ES-I3 (cell line): Measurements from ENCODE around the gene CSNK1D.

ENCODE experiments used
- H3K36me3 ChIP-seq: 2 replicates; pipeline ENCODE4 v1.6.1; 2013; ENCODE audit warnings: mild to moderate bottlenecking, low read length, control low read depth, moderate library complexity; ENCODE audit not compliant: insufficient read depth
- H3K4me1 ChIP-seq: 2 replicates; pipeline ENCODE4 v1.6.1; 2013; ENCODE audit warnings: mild to moderate bottlenecking, control low read depth, low read length; ENCODE audit not compliant: insufficient read depth
- H3K9ac ChIP-seq: 2 replicates; pipeline ENCODE4 v1.6.1; 2013; ENCODE audit warnings: low read depth, mild to moderate bottlenecking, low read length, moderate library complexity
- H3K9me3 ChIP-seq: 2 replicates; pipeline ENCODE4 v1.6.1; 2013; ENCODE audit warnings: mild to moderate bottlenecking, low read length, moderate library complexity; ENCODE audit not compliant: control insufficient read depth, insufficient read depth

The CSNK1D gene

GRCh38 chr17:82247856-82248671 is 25.4 kb downstream of the CSNK1D start:
- no peak overlapping the region for H3K9ac ChIP-seq
- no peaks in the 10 kb centered on the region for H3K4me1 ChIP-seq
- no peaks in the 10 kb centered on the region for H3K9me3 ChIP-seq
- peaks cover 75% of the 10 kb centered on the region for H3K36me3 ChIP-seq

GRCh38 chr17:82247182-82247823 is 26.2 kb downstream of the CSNK1D start:
- Histone ChIP-seq H3K9ac (no peak overlapping the region), H3K4me1 (no peaks in the 10 kb centered on the region), H3K9me3 (no peaks in the 10 kb centered on the region), H3K36me3 (peaks cover 68% of the 10 kb centered on the region)

DNA sequence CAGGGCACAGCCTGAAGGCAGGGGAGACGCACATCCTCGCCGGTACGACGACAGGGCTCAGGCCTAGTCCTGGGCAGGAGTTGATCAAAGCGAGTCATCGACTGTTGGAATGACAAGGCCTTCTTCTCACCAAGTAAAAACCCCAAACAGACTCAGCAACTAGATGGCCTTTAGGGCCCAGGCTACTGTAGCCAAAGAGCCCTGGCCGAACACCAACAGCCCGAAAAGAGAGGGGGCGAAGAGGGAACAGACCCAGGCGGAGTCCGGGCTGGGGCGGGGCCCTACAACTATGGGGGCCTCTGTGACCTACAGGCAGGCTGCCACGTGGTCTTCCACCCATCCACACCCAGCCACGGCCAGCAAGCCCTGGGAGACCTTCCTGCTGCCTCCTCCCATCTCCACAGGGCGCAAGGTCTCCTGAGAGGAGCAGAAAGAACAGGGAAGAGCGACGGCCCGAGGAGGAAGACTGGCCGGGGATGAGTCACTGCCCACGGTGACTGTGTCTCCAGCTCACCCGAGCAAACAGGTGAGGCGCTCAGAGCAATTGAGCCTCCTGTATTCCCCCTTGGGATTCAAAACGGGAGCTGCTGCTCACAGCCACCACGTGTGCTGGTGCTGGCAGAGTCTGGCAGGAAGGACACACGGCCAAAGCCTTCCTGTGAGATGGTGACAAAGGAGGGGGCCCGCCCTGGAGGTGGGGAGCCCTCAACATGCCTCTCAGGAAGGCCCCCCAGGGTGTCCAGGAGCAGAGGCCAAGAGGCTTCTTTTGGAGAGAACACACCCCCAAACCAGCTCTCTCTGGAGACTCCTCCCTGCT is 26.9 kb downstream of the CSNK1D start:
- peaks cover 61% of the 10 kb centered on the region for H3K36me3 ChIP-seq
- H3K4me1 ChIP-seq = no peaks in the 10 kb centered on the region
- H3K9me3 ChIP-seq = no peaks in the 10 kb centered on the region
- no peak overlapping the region for H3K9ac ChIP-seq

- Histone ChIP-seq H3K4me1 (no peaks in the 10 kb centered on the region), H3K36me3 (peaks cover 55% of the 10 kb centered on the region), H3K9me3 (no peaks in the 10 kb centered on the region), H3K9ac (no peak overlapping the region)
Measured at GRCh38 chr17:82246040-82246364, 27.5 kb downstream of the CSNK1D start.

DNA sequence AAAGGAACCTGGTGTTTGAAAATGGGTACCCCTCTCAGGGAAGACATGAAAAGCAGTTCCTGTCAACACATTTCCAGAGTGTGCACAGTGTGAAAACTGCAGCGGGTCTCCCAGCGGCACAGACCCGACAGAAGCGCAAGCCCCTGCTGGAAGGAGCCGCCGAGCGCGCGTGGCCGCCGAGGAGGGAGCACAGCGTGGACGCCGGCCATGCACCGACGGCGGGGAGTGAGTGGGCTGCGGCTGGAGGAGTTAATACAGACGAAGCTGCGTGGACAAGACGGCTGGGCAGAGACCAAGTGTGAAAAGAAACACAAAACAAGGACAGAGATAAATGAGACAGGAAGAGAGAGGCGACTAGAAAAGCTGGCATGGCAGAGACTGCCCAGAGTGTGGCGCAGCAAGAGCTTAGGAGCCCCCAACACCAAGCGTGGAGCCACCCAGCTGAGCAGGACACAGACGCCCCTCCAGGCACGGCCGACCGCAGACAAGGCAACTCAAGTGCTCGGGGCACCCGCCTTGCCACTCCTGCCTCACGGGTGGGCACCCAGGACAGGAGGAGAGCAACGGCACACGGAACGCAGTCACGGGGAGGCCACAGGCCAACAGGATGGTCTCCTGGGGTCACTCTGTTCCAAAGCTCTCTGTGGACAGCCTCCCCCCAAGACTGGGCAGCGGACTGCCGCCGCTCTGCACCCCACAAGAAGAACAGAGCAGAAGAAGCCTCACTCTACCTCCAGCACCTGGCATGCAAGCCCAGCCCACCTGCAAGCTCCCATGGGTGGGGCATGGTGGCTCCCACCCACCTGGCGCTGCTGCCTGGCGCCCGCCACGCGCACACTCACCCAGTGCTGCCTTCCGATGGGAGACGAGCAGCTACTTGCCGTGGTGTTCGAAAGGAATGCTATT is 28.1 kb downstream of the CSNK1D start:
- Histone ChIP-seq H3K9me3 (no peaks in the 10 kb centered on the region), H3K36me3 (peaks cover 51% of the 10 kb centered on the region), H3K9ac (no peak overlapping the region), H3K4me1 (no peaks in the 10 kb centered on the region)

DNA sequence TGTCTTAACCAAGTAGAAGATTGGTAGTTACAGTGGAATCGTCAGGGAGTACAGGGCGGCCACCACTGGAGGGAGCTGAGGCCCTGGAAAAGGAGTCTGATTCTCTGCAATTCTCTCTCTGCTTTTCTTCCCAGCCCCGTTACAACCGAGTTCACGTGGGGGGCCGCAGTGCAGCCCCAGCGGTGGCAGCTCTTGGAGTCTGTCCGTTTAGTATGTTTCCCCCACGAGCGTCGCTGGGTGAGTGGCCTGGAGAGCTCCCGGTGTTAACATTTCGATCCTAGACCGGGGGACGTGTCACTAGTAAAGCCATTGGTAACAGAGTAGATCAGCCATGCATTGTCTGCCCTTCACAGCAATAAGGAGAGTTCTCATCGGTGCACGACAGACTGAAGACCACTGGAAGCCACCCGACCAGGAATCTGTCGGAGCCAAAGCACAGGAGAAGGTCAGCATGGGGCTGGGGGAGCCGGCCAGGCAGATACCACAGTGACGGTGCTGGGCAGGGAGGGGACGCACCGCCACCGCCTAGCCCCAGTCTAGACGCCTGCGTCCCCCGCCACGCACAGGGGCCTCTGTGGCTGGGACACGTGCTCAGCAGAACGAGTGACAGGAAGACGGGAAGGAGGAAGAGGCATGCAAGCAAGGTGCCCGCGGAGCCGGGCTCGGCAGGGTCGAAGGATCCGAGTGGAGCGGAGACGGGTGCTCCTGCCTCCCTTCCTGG is 28.9 kb downstream of the CSNK1D start:
- Histone ChIP-seq H3K4me1 (no peaks in the 10 kb centered on the region), H3K9me3 (no peaks in the 10 kb centered on the region), H3K36me3 (peaks cover 43% of the 10 kb centered on the region), H3K9ac (no peak overlapping the region)

- Histone ChIP-seq H3K4me1 (no peaks in the 10 kb centered on the region), H3K36me3 (peaks cover 39% of the 10 kb centered on the region), H3K9me3 (no peaks in the 10 kb centered on the region), H3K9ac (no peak overlapping the region)
Measured at GRCh38 chr17:82243648-82244412, 29.7 kb downstream of the CSNK1D start.

DNA sequence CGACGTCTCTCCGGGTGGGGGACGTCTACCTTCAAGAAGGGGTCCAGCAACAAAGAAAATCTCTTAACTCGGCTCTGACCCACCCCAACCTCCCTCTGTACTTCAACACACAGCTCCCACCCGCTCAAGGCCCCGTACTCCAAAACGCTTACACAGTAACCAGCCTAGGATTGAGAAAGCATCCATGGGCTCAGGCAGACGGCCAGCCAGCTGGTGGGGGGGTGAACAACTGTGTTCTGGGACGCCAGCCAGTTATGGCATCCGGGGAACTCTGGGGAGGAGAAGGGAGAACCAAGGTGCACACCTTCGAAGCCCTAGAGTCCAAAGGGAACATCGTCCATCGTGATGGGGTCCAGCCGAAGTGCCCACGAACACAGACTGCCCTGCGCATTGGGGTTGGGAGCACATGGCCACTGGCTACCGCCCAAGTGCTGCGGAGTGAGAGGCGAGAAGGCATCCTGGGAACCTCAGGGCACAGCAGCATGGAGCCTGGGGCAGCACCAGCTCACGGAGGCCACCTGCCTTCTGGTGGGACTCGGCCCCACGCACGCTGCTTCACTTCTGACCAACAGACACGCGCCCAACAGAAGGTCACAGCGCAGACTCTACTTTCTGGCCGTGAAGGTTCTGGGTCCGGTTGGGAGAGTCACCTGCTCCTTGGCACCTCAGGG is 30.4 kb downstream of the CSNK1D start:
- Histone ChIP-seq H3K36me3 (peaks cover 35% of the 10 kb centered on the region), H3K4me1 (0 out of 2 replicates have a peak, but pooled peaks cover 4% of the 10 kb centered on the region), H3K9ac (no peak overlapping the region)

DNA sequence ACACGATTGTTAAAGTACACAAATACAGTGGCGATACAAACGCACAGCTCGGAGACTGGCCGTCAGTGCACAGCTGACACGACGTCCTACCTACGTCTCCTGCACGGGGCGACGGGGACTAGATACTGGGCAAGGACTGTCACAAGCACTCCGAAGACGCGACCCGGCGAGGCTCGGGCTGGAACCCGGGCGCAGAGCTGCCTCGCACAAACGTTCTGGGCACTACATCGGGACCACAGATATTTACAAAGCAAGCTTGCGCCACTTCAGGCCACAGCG is 30.9 kb downstream of the CSNK1D start:
- no peaks in the 10 kb centered on the region for H3K9me3 ChIP-seq
- no peak overlapping the region for H3K9ac ChIP-seq
- H3K4me1 ChIP-seq = 0 out of 2 replicates have a peak, but pooled peaks cover 4% of the 10 kb centered on the region
- peaks cover 31% of the 10 kb centered on the region for H3K36me3 ChIP-seq

More for the DNA sequence above, 30.4 kb downstream of the CSNK1D start:
- H3K9me3 ChIP-seq = no peaks in the 10 kb centered on the region

DNA sequence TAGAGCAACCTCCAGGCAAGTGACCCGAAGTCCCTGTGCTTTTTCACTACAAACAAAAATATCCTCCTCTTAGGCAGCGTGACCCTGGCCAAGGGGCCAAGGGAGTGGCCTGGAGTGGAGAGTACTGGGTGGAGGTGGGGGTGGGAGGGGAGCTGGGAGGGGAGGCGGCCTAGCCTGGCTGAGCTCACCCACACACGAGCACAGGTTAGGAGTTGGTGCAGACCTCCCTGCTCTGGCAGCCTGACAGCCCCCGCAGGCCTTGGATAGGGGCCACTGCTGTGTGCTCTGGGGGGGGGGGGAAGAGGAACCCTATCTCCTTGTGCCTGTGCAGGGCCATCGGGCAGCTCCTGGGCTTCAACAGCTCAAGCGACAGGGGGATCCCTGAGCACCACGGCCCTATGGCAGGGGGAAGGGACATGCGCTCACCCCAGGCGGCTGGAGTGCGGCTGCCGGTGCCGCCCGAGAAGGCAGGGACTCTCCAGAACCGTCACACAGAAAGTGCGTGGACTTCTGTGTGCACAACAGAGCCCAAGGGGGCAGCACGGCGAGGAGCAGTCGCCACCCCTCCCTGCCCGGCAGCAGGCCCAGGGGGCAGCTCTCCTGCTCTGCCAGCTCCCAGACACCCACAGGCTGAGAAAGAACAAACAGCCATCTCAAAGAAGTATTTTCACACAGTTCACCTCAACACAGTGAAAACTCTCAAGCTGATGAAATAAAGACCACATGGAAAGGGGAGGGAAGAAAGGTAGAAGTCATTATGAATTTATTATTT is 31.4 kb downstream of the CSNK1D start:
- Histone ChIP-seq H3K4me1 (0 out of 2 replicates have a peak, but pooled peaks cover 4% of the 10 kb centered on the region), H3K9ac (no peak overlapping the region), H3K36me3 (peaks cover 27% of the 10 kb centered on the region), H3K9me3 (no peaks in the 10 kb centered on the region)

DNA sequence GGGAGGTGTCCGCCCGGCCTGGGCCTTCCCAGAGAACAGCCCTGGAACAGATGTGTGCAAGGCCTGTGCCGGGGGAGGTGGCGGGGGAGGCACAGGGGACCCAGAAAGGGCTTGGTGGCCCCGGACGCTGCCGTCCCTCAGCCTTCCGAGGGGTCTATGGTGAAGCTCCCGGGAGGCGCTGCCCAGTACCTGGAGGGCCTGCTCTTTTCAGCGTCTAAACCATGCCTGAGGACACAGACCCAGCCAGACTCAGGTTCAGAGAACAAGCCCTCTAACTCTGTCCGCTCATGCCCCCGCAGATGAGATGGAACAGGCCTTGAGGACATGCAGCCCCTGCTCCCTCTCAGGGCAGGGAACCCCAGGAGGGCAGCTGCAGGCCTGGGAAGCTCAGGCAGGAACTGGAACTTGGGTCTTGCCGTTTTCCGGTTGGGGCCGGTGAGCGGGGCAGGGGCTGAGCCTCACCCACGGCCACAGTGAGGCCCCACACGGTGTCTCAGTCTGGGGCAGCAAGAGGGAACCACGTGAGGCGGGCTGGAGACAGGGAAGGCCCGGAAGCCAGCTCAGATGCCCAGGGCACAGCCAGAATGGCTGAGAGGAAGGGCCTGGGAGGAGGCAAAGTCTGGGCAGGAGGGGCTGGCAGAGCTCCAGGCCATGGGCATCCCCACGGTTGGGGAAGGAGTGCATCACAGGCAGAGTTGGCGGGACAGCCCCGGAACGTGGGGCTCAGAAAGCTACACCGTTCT is 32.1 kb downstream of the CSNK1D start:
- Histone ChIP-seq H3K36me3 (peaks cover 25% of the 10 kb centered on the region), H3K9me3 (no peaks in the 10 kb centered on the region), H3K9ac (no peak overlapping the region), H3K4me1 (peaks cover 4% of the 10 kb centered on the region; the same call in 1 of the 2 replicates)
